IMR-90 (cell line): ENCODE data around the gene ZNF630. TPM values are rescaled to one million over a fixed set of nuclear protein-coding genes. Genes with fewer than 3 reads are reported as not detected.

ENCODE experiments used
- ATAC-seq: fragments of 200-7000 bp; cut with Tn5 transposase; 2 replicates; pipeline ENCODE4 v1.9.1; 2020; ENCODE audit warnings: low read depth, mild to moderate bottlenecking, moderate library complexity
- BruUV-seq: library from RNA; stranded (reverse); fragments of 400-500 nt; replicated peaks from 2 replicates; lab custom pipeline; 2021; lab: Mats Ljungman, UMichigan
- CTCF ChIA-PET: fragments of 300-600 bp; formaldehyde crosslinking; extraction: SDS; loops from one replicate; lab custom pipeline; 2021; ENCODE audit warnings: antibody characterized with exemption; lab: Yijun Ruan, JAX
- POLR2A ChIA-PET: fragments of 300-600 bp; sonication (Branson Sonifier 250); formaldehyde crosslinking; loops from one replicate; lab custom pipeline; 2022; ENCODE audit warnings: antibody characterized with exemption; ENCODE audit not compliant: unreplicated experiment; lab: Charles Lee
- DNase-seq: peaks from one replicate; pipeline ENCODE4 v3.0.0; 2013
- H2AFZ ChIP-seq: replicated peaks from 2 replicates; pipeline ENCODE3; 2013; ENCODE audit warnings: low read length, mild to moderate bottlenecking; ENCODE audit not compliant: poor library complexity
- H2AK5ac ChIP-seq: 2 replicates; pipeline ENCODE4 v1.6.1; 2013; ENCODE audit warnings: low read depth, low read length, inconsistent platforms
- H2AK9ac ChIP-seq: replicated peaks from 2 replicates; pipeline ENCODE3; 2013; ENCODE audit warnings: mild to moderate bottlenecking, low read depth, low read length, moderate library complexity; ENCODE audit not compliant: poor library complexity
- H2BK120ac ChIP-seq: 2 replicates; pipeline ENCODE4 v1.6.1; 2013; ENCODE audit warnings: low read depth, low read length, inconsistent platforms
- H2BK15ac ChIP-seq: 3 replicates; pipeline ENCODE4 v1.6.1; 2013; ENCODE audit warnings: low read depth, low read length, inconsistent platforms
- H2BK20ac ChIP-seq: 2 replicates; pipeline ENCODE4 v1.6.1; 2013; ENCODE audit warnings: low read depth, mild to moderate bottlenecking, inconsistent platforms, low read length, moderate library complexity
- H2BK5ac ChIP-seq: 2 replicates; pipeline ENCODE4 v1.6.1; 2013; ENCODE audit warnings: mild to moderate bottlenecking, low read depth, low read length, inconsistent platforms; ENCODE audit not compliant: poor library complexity, severe bottlenecking
- H3K14ac ChIP-seq: replicated peaks from 2 replicates; pipeline ENCODE4 v1.6.1; 2013; ENCODE audit warnings: low read depth, low read length, inconsistent platforms
- H3K18ac ChIP-seq: 2 replicates; pipeline ENCODE4 v1.6.1; 2013; ENCODE audit warnings: low read depth, low read length, control low read depth
- H3K23ac ChIP-seq: 2 replicates; pipeline ENCODE4 v1.6.1; 2013; ENCODE audit warnings: low read depth, low read length, inconsistent platforms
- H3K27ac ChIP-seq: 2 replicates; pipeline ENCODE4 v1.5.1; 2013; ENCODE audit warnings: mild to moderate bottlenecking, control low read depth, low read length; ENCODE audit not compliant: insufficient read depth
- H3K27me3 ChIP-seq: 2 replicates; pipeline ENCODE4 v1.6.1; 2013; ENCODE audit warnings: low read length; ENCODE audit not compliant: control insufficient read depth, insufficient read depth
- H3K36me3 ChIP-seq: 2 replicates; pipeline ENCODE4 v1.6.1; 2013; ENCODE audit warnings: low read length, mixed read lengths; ENCODE audit not compliant: control insufficient read depth, insufficient read depth
- H3K4ac ChIP-seq: 2 replicates; pipeline ENCODE4 v1.6.1; 2013; ENCODE audit warnings: low read depth, low read length, inconsistent platforms
- H3K4me1 ChIP-seq: 2 replicates; pipeline ENCODE4 v1.6.1; 2013; ENCODE audit warnings: low read length, mixed read lengths; ENCODE audit not compliant: control insufficient read depth, insufficient read depth
- H3K4me2 ChIP-seq: 2 replicates; pipeline ENCODE4 v1.6.1; 2013; ENCODE audit warnings: low read depth, mild to moderate bottlenecking, control low read depth, low read length, moderate library complexity
- H3K4me3 ChIP-seq: 2 replicates; pipeline ENCODE4 v1.5.1; 2013; ENCODE audit warnings: low read depth, mild to moderate bottlenecking, control low read depth, low read length, moderate library complexity; ENCODE audit not compliant: insufficient read depth
- H3K56ac ChIP-seq: 2 replicates; pipeline ENCODE4 v1.6.1; 2013; ENCODE audit warnings: low read length, inconsistent platforms; ENCODE audit not compliant: insufficient read depth; ENCODE audit errors: extremely low read depth
- H3K79me1 ChIP-seq, 2 experiments: 2 replicates each; pipeline ENCODE4 v1.6.1; 2013; ENCODE audit warnings: low read length in 2 of 2, inconsistent platforms in 1 of 2, low read depth in 1 of 2
- H3K9ac ChIP-seq: 2 replicates; pipeline ENCODE4 v1.6.1; 2013; ENCODE audit warnings: low read depth, low read length, control low read depth
- H3K9me1 ChIP-seq: 2 replicates; pipeline ENCODE4 v1.6.1; 2013; ENCODE audit warnings: low read length, inconsistent platforms; ENCODE audit not compliant: insufficient read depth
- H3K9me3 ChIP-seq: 2 replicates; pipeline ENCODE4 v1.6.1; 2013; ENCODE audit warnings: low read length; ENCODE audit not compliant: control insufficient read depth, insufficient read depth
- H4K20me1 ChIP-seq: 2 replicates; pipeline ENCODE4 v1.6.1; 2013; ENCODE audit warnings: low read length, inconsistent platforms; ENCODE audit not compliant: insufficient read depth
- H4K5ac ChIP-seq: 2 replicates; pipeline ENCODE4 v1.6.1; 2013; ENCODE audit warnings: mild to moderate bottlenecking, low read depth, low read length, control low read depth
- H4K8ac ChIP-seq, 2 experiments: 2 replicates each; pipeline ENCODE4 v1.6.1; 2013; ENCODE audit warnings: low read depth in 2 of 2, low read length in 2 of 2, control low read depth in 1 of 2, inconsistent platforms in 1 of 2
- H4K91ac ChIP-seq: 2 replicates; pipeline ENCODE4 v1.6.1; 2013; ENCODE audit warnings: low read depth, low read length, inconsistent platforms; ENCODE audit not compliant: insufficient read depth
- BHLHE40 ChIP-seq: fragments of 150-350 bp; IDR thresholded peaks from 2 replicates; pipeline ENCODE4 v1.6.1; 2016; ENCODE audit warnings: mild to moderate bottlenecking, low read depth, low read length
- CEBPB ChIP-seq: IDR thresholded peaks from 2 replicates; pipeline ENCODE4 v1.6.1; 2012; ENCODE audit warnings: low read depth, low read length, improper control_type of control experiment
- CHD1 ChIP-seq: IDR thresholded peaks from 2 replicates; pipeline ENCODE4 v1.6.1; 2012; ENCODE audit warnings: low read depth, low read length, improper control_type of control experiment
- CTCF ChIP-seq: conservative IDR thresholded peaks from 2 replicates; pipeline ENCODE4 v1.5.1; 2012; ENCODE audit warnings: mild to moderate bottlenecking, low read depth, low read length, improper control_type of control experiment
- FOS ChIP-seq: fragments of 150-350 bp; IDR thresholded peaks from 2 replicates; pipeline ENCODE4 v1.6.1; 2016; ENCODE audit warnings: low read depth, low read length
- MAFK ChIP-seq: IDR thresholded peaks from 2 replicates; pipeline ENCODE4 v1.6.1; 2012; ENCODE audit warnings: low read depth, low read length, improper control_type of control experiment
- MAZ ChIP-seq: IDR thresholded peaks from 2 replicates; pipeline ENCODE4 v1.6.1; 2012; ENCODE audit warnings: low read depth, mild to moderate bottlenecking, low read length, improper control_type of control experiment, moderate library complexity, borderline replicate concordance
- MXI1 ChIP-seq: IDR thresholded peaks from 2 replicates; pipeline ENCODE4 v1.6.1; 2012; ENCODE audit warnings: low read depth, mild to moderate bottlenecking, low read length, moderate library complexity, borderline replicate concordance
- NFE2L2 ChIP-seq: fragments of 150-350 bp; IDR thresholded peaks from 2 replicates; pipeline ENCODE4 v1.6.1; 2016; ENCODE audit warnings: low read depth, mild to moderate bottlenecking, low read length
- POLR2A ChIP-seq: IDR thresholded peaks from 2 replicates; pipeline ENCODE4 v1.6.1; 2012; ENCODE audit warnings: mild to moderate bottlenecking, low read depth, low read length
- RAD21 ChIP-seq: IDR thresholded peaks from 2 replicates; pipeline ENCODE4 v1.6.1; 2012; ENCODE audit warnings: low read length, improper control_type of control experiment
- RCOR1 ChIP-seq: IDR thresholded peaks from 2 replicates; pipeline ENCODE4 v1.6.1; 2012; ENCODE audit warnings: mild to moderate bottlenecking, low read length, improper control_type of control experiment; ENCODE audit not compliant: insufficient replicate concordance
- RFX5 ChIP-seq: IDR thresholded peaks from 2 replicates; pipeline ENCODE4 v1.8.0; 2012; ENCODE audit warnings: low read depth, mild to moderate bottlenecking, low read length, moderate library complexity
- SMC3 ChIP-seq: fragments of 150-350 bp; IDR thresholded peaks from 2 replicates; pipeline ENCODE4 v1.6.1; 2016; ENCODE audit warnings: low read depth, mild to moderate bottlenecking, antibody characterized with exemption, low read length, moderate library complexity
- USF2 ChIP-seq: fragments of 150-350 bp; IDR thresholded peaks from 2 replicates; pipeline ENCODE4 v1.6.1; 2017; ENCODE audit warnings: mild to moderate bottlenecking, antibody characterized with exemption, low read length, low read depth
- whole genome bisulfite sequencing, 2 experiments: methylation state at CpG; one replicate each; pipeline versions ENCODE4 v1.1.5 to v1.1.7; 2013; ENCODE audit warnings: missing lambda C conversion rate in 2 of 2; ENCODE audit not compliant: insufficient read length in 1 of 2; ENCODE audit errors: extremely low coverage in 2 of 2; 5-methylcytosine and 5-hydroxymethylcytosine counted together
- dilution Hi-C: fragments of 300-500 bp; cut with HindIII; formaldehyde crosslinking; loops from one replicate; pipeline ENCODE4 v1.14.3; 2018; ENCODE audit warnings: low sequenced_read_pairs; ENCODE audit not compliant: unreplicated experiment
- in situ Hi-C: fragments of 300-500 bp; cut with MboI; formaldehyde crosslinking; loops from 3 replicates; pipeline ENCODE4 v1.14.3; 2019; ENCODE audit warnings: low sequenced_read_pairs, inconsistent platforms, mixed read lengths
- intact Hi-C: fragments of 100-400 bp; cut with micrococcal nuclease; formaldehyde crosslinking; loops from 2 replicates; pipeline ENCODE4 v1.10.0; 2022
- polyA plus RNA-seq, 3 experiments: library from polyadenylated mRNA; depleted of rRNA; stranded (reverse); fragments of >200 nt; gene quantifications; 2 replicates each; pipeline ENCODE4 v1.2.3, GENCODE V29; 2012; ENCODE audit warnings: low replicate concordance in 1 of 3
- total RNA-seq: library from RNA; depleted of rRNA; stranded (reverse); fragments of >200 nt; gene quantifications from 2 replicates; pipeline ENCODE4 v1.2.3, GENCODE V29; 2012

The ZNF630 gene
- total and polyA plus RNA-seq, 2 of the 4 experiments (the other 2 are of a cell fraction) = 0.24 to 0.54 TPM

GRCh38 chrX:48030237-48030636 is 41.2 kb downstream of the ZNF630 start:
- no TSS peak for BruUV-seq
- in situ Hi-C loops (loop anchor here (25.0 kb wide), 1 partner anchor 493 kb away; no protein-coding TSS in a partner anchor), intact Hi-C loops (no loop called here)

More at GRCh38 chrX:48030237-48030636, 41.2 kb downstream of the ZNF630 start:
- Histone ChIP-seq H2AFZ (no peak overlapping the region), H3K14ac (no peak overlapping the region), H3K56ac (no peak overlapping the region), H4K20me1 (no peaks in the 10 kb centered on the region), H2AK9ac (no peak overlapping the region), H3K27ac (no peak overlapping the region), H3K4me1 (no peaks in the 10 kb centered on the region), H2BK15ac (no peak overlapping the region), H3K9me1 (no peaks in the 10 kb centered on the region), H4K5ac (no peak overlapping the region), H3K9ac (no peak overlapping the region), H4K8ac (no peak overlapping the region), H3K79me1 (no peaks in the 10 kb centered on the region), H3K23ac (no peak overlapping the region), H2AK5ac (no peak overlapping the region), H3K18ac (no peak overlapping the region), H3K4me2 (no peak overlapping the region), H2BK120ac (no peak overlapping the region), H2BK20ac (no peak overlapping the region), H3K27me3 (no peaks in the 10 kb centered on the region), H3K4ac (no peak overlapping the region), H3K9me3 (no peaks in the 10 kb centered on the region), H2BK5ac (no peak overlapping the region), H3K4me3 (no peak overlapping the region), H4K91ac (no peak overlapping the region), H3K36me3 (no peaks in the 10 kb centered on the region)
- WGBS, 2 experiments = 47% methylated on average over 3 of the region's 10 CpGs; no CpG with 5 or more reads in 1 of the 2 experiments
- CTCF ChIA-PET = no interaction called here
- POLR2A ChIA-PET = no interaction called here
- TF ChIP-seq RCOR1 (no peak), CEBPB (no peak), MXI1 (no peak), USF2 (no peak), CTCF (no peak), POLR2A (no peak), MAZ (no peak), NFE2L2 (no peak), SMC3 (no peak), RAD21 (no peak), RFX5 (no peak), BHLHE40 (no peak), FOS (no peak), CHD1 (no peak), MAFK (no peak)
- DNase-seq (no peak), ATAC-seq (no peak)
- dilution Hi-C loops = no loop called here
